ENCODE results near the gene MS4A13.
"Not testable (repeated sequence)": the region's sequence is repeated elsewhere in the genome, so short reads cannot be mapped to it uniquely, and the experiment has no call there.

MS4A13 gene

DNA sequence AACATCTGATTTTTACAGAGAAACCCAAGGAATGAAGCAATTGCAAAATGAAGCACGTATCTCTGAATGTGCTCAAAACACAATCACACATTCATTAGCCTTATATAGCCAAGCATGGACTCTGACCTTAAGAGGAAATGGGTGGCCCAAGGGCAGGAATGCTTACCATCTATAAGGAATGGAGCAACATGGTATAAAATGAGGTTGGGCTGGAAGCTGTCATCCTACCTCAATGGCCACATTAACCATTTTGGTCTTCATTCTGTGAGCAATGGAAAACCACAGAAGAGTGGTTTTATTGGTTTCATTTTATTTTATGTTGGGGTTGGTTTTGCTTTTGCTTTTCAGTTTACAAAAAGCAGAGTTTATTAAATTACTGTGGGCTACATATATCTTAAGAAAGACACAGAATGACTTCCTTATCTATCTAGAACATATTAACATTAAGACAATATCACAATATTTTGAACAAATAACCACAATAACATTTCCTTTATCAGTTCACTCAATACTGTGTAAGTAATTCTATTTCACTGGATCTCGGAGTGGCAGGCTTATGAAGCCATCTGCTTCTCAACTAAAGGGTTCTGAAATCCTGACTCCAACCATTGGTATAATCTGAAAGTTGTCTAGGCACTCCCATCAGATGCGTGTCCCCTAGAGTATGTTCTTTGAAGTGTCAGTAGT, 10.8 kb upstream of the MS4A13 start:
- no peaks in the 10 kb centered on the region for H3K36me3 ChIP-seq (replicated peaks; ENCODE audit: low read depth, low read length)
- H3K4me2 ChIP-seq (ENCODE audit: low read length): no peak overlapping the region
- no peak overlapping the region for H3K9ac ChIP-seq (ENCODE audit: low read length)
- no peak overlapping the region for H3K27ac ChIP-seq (ENCODE audit: low read length)
- no peaks in the 10 kb centered on the region for H4K20me1 ChIP-seq (ENCODE audit: insufficient read depth, low read length)
- H3K4me3 ChIP-seq (ENCODE audit: low read length): no peak overlapping the region
- peaks cover 29% of the 10 kb centered on the region for H3K4me1 ChIP-seq (ENCODE audit: low read length)
- TF ChIP-seq, protein P1, sequence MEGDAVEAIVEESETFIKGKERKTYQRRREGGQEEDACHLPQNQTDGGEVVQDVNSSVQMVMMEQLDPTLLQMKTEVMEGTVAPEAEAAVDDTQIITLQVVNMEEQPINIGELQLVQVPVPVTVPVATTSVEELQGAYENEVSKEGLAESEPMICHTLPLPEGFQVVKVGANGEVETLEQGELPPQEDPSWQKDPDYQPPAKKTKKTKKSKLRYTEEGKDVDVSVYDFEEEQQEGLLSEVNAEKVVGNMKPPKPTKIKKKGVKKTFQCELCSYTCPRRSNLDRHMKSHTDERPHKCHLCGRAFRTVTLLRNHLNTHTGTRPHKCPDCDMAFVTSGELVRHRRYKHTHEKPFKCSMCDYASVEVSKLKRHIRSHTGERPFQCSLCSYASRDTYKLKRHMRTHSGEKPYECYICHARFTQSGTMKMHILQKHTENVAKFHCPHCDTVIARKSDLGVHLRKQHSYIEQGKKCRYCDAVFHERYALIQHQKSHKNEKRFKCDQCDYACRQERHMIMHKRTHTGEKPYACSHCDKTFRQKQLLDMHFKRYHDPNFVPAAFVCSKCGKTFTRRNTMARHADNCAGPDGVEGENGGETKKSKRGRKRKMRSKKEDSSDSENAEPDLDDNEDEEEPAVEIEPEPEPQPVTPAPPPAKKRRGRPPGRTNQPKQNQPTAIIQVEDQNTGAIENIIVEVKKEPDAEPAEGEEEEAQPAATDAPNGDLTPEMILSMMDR (IDR thresholded peaks at IDR 0.05; ENCODE audit: low read depth, low read length): no peak
- no peak for TF ChIP-seq EZH2phosphoT487 (IDR thresholded peaks at IDR 0.05; ENCODE audit: low read depth)
- no peaks in the 10 kb centered on the region for H3K27me3 ChIP-seq (ENCODE audit: low read depth, low read length)
- H2AFZ ChIP-seq (ENCODE audit: low read depth, low read length): no peak overlapping the region
- H3K79me2 ChIP-seq (ENCODE audit: low read length): no peaks in the 10 kb centered on the region
- H3K9me3 ChIP-seq (ENCODE audit: insufficient read depth, low read length): no peaks in the 10 kb centered on the region

DNA sequence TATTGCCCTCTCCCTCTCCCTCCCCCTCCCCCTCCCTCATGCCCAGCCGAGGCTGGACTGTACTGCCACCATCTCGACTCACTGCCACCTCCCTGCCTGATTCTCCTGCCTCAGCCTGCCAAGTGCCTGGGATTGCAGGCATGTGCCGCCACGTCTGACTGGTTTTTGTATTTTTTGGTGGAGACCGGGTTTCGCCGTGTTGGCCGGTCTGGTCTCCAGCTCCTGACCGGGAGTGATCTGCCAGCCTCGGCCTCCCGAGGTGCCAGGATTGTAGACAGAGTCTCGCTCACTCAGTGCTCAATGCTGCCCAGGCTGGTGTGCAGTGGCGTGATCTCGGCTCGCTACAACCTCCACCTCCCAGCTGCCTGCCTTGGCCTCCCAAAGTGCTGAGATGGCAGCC, 5.6 kb upstream of the MS4A13 start:
- not testable (repeated sequence) for H3K4me3 ChIP-seq (ENCODE audit: low read length); H2AFZ ChIP-seq (ENCODE audit: low read depth, low read length)

DNA sequence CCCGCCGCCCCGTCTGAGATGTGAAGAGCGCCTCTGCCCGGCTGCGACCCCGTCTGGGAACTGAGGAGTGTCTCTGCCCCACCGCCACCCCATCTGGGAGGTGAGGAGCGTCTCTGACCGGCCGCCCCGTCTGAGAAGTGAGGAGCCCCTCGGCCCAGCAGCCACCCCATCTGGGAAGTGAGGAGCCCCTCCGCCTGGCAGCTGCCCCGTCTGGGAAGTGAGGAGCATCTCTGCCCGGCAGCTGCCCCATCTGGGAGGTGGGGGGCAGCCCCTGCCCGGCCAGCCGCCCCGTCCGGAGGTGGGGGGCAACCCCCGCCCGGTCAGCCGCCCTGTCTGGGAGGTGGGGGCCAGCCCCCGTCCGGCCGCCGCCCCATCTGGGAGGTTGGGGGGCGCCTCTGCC, 5.0 kb upstream of the MS4A13 start:
- not testable (repeated sequence) for H3K4me2 ChIP-seq (ENCODE audit: low read length); H3K79me2 ChIP-seq (ENCODE audit: low read length); H3K27me3 ChIP-seq (ENCODE audit: low read depth, low read length); H3K4me3 ChIP-seq (ENCODE audit: low read length); H3K27ac ChIP-seq (ENCODE audit: low read length); H3K4me1 ChIP-seq (ENCODE audit: low read length); H3K36me3 ChIP-seq (replicated peaks; ENCODE audit: low read depth, low read length); H4K20me1 ChIP-seq (ENCODE audit: insufficient read depth, low read length); H3K9me3 ChIP-seq (ENCODE audit: insufficient read depth, low read length); H3K9ac ChIP-seq (ENCODE audit: low read length); H2AFZ ChIP-seq (ENCODE audit: low read depth, low read length)

More for the DNA sequence above, 5.6 kb upstream of the MS4A13 start:
- H3K9ac ChIP-seq (ENCODE audit: low read length); H3K36me3 ChIP-seq (replicated peaks; ENCODE audit: low read depth, low read length); H4K20me1 ChIP-seq (ENCODE audit: insufficient read depth, low read length); H3K27me3 ChIP-seq (ENCODE audit: low read depth, low read length); H3K79me2 ChIP-seq (ENCODE audit: low read length); H3K27ac ChIP-seq (ENCODE audit: low read length); H3K4me2 ChIP-seq (ENCODE audit: low read length); H3K9me3 ChIP-seq (ENCODE audit: insufficient read depth, low read length); H3K4me1 ChIP-seq (ENCODE audit: low read length): not testable (repeated sequence)

DNA sequence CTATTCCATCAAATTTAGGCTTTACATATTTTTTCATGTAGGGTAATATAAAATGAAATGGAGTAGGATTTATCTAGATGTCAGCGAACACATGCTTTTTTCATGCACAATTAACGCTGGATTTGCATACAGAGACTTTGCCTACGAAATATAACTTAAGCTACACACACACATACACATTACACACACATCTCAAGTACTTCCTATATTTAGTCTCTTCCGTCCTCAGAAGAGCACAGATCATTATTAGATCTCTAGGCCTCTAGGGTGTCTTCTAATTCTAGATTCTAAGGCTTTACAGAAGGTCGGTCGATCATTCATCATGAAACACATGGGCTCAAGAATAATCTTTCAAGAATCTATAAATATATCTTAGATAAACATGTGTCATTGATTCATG, 3.8 kb upstream of the MS4A13 start:
- TF ChIP-seq EZH2phosphoT487 (IDR thresholded peaks at IDR 0.05; ENCODE audit: low read depth): no peak
- H3K9me3 ChIP-seq (ENCODE audit: insufficient read depth, low read length): no peaks in the 10 kb centered on the region
- H3K36me3 ChIP-seq (replicated peaks; ENCODE audit: low read depth, low read length): no peaks in the 10 kb centered on the region
- H3K27ac ChIP-seq (ENCODE audit: low read length): no peak overlapping the region
- H3K27me3 ChIP-seq (ENCODE audit: low read depth, low read length): no peaks in the 10 kb centered on the region
- no peaks in the 10 kb centered on the region for H3K79me2 ChIP-seq (ENCODE audit: low read length)
- no peak overlapping the region for H2AFZ ChIP-seq (ENCODE audit: low read depth, low read length)
- H3K4me3 ChIP-seq (ENCODE audit: low read length): no peak overlapping the region
- H3K9ac ChIP-seq (ENCODE audit: low read length): no peak overlapping the region
- no peaks in the 10 kb centered on the region for H3K4me1 ChIP-seq (ENCODE audit: low read length)
- no peak overlapping the region for H3K4me2 ChIP-seq (ENCODE audit: low read length)
- H4K20me1 ChIP-seq (ENCODE audit: insufficient read depth, low read length): no peaks in the 10 kb centered on the region

DNA sequence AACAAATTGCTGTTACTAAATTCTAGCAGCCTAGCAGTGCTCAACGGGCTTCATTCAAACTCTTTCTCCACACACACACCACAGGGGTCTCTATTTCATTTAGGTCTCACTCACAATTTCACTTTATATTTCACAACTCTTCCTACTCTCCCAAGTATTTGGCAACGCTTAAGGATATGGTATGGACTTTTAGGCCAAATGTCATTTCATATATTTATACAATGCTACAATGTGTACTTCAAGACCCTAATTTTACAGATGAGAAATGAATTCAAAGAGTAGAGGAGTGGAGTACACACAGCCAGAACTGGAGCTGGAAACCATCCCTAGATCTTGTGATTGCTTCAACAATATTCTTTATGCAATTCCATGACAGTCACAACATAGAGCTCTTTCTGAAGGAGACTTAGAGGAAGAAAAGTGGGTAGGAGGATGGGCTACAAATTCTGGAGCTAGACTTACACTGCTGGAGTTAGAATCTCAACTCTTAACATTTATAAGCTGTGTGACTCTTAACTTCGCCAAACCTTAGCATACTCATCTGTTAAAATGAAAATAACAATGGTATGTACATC, 2.5 kb upstream of the MS4A13 start:
- Histone ChIP-seq H2AFZ (ENCODE audit: low read depth, low read length) (no peak overlapping the region), H3K4me3 (ENCODE audit: low read length) (no peak overlapping the region), H4K20me1 (ENCODE audit: insufficient read depth, low read length) (no peaks in the 10 kb centered on the region), H3K27ac (ENCODE audit: low read length) (no peak overlapping the region), H3K4me1 (ENCODE audit: low read length) (no peaks in the 10 kb centered on the region), H3K36me3 (replicated peaks; ENCODE audit: low read depth, low read length) (no peaks in the 10 kb centered on the region), H3K9ac (ENCODE audit: low read length) (no peak overlapping the region), H3K27me3 (ENCODE audit: low read depth, low read length) (no peaks in the 10 kb centered on the region), H3K4me2 (ENCODE audit: low read length) (no peak overlapping the region), H3K79me2 (ENCODE audit: low read length) (no peaks in the 10 kb centered on the region), H3K9me3 (ENCODE audit: insufficient read depth, low read length) (no peaks in the 10 kb centered on the region)
- no peak for TF ChIP-seq EZH2phosphoT487 (IDR thresholded peaks at IDR 0.05; ENCODE audit: low read depth)
- TF ChIP-seq, protein P1 (IDR thresholded peaks at IDR 0.05; ENCODE audit: low read depth, low read length): no peak
